Kidney epithelial cell (primary cell): Measurements from ENCODE around the gene CORO2B. TPM values are rescaled to one million over a fixed set of nuclear protein-coding genes. Genes with fewer than 3 reads are reported as not detected.

Source experiments
- DNase-seq: peaks from one replicate; pipeline ENCODE4 v3.0.0-alpha.2; 2010; ENCODE audit warnings: low read depth
- H3K27me3 ChIP-seq: 2 replicates; pipeline ENCODE4 v1.6.0; 2011; ENCODE audit warnings: low read length; ENCODE audit not compliant: control insufficient read depth, insufficient read depth
- H3K36me3 ChIP-seq: 2 replicates; pipeline ENCODE4 v1.5.1; 2011; ENCODE audit warnings: low read length; ENCODE audit not compliant: control insufficient read depth, insufficient read depth
- H3K4me3 ChIP-seq: 2 replicates; pipeline ENCODE4 v1.5.1; 2011; ENCODE audit warnings: low read depth, mild to moderate bottlenecking, control low read depth, low read length
- total RNA-seq: library from RNA; depleted of rRNA; stranded (reverse); fragments of >200 nt; gene quantifications from 2 replicates; pipeline ENCODE4 v1.2.3, GENCODE V29; 2015
- TF ChIP-seq, protein P1 (sequence below): IDR thresholded peaks from 2 replicates; pipeline ENCODE4 v1.5.1; 2011; ENCODE audit warnings: mild to moderate bottlenecking, moderate library complexity, low read length, control low read depth, inconsistent platforms; ENCODE audit not compliant: insufficient read depth, poor library complexity, severe bottlenecking

Gene CORO2B
- total RNA-seq, 1 donor from 2014 or later, result 19.8 TPM

DNA sequence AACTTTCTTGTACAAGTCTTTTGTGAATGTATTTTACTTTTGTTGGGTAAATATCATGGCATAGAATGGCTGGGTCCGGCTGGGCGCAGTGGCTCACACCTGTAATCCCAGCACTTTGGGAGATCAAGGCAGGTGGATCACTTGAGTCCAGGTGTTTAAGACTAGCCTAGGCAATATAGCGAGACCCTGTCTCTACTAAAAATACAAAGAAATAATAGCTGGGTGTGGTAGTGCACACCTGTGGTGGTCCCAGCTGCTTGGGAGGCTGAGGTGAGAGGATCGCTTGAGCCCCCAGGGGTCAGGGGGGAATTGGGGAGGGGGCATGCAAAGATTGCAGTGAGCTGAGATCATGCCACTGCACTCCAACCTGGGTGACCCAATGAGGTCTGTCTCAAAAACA lies 189.0 kb downstream of the CORO2B start:
- TF ChIP-seq, protein P1, sequence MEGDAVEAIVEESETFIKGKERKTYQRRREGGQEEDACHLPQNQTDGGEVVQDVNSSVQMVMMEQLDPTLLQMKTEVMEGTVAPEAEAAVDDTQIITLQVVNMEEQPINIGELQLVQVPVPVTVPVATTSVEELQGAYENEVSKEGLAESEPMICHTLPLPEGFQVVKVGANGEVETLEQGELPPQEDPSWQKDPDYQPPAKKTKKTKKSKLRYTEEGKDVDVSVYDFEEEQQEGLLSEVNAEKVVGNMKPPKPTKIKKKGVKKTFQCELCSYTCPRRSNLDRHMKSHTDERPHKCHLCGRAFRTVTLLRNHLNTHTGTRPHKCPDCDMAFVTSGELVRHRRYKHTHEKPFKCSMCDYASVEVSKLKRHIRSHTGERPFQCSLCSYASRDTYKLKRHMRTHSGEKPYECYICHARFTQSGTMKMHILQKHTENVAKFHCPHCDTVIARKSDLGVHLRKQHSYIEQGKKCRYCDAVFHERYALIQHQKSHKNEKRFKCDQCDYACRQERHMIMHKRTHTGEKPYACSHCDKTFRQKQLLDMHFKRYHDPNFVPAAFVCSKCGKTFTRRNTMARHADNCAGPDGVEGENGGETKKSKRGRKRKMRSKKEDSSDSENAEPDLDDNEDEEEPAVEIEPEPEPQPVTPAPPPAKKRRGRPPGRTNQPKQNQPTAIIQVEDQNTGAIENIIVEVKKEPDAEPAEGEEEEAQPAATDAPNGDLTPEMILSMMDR, result no peak

DNA sequence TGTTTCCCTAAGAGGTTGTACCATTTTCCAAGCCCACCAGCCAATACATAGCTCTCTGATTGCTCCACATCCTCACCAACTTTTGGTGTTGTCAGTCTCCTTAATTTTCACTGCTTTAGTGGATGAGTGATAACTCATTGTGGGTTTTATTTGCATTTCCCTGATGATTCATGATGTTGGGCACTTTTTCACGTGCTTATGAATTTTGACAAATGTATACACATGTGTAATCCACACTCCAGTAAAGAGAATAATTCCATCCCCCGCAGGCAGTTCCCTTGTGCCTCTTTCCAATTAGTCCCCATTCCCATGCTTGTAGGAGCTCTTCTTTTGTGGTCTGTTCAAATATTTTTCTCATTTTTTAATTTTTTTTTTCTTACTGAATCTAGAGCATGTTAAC lies 189.5 kb downstream of the CORO2B start:
- TF ChIP-seq, protein P1, result no peak
- Histone ChIP-seq H3K27me3 (no peaks in the 10 kb centered on the region), H3K4me3 (no peak overlapping the region), H3K36me3 (no peaks in the 10 kb centered on the region)
- no peak for DNase-seq

More for the DNA sequence above, 189.0 kb downstream of the CORO2B start:
- Histone ChIP-seq H3K4me3 (no peak overlapping the region), H3K27me3 (no peaks in the 10 kb centered on the region), H3K36me3 (no peaks in the 10 kb centered on the region)
- DNase-seq, result no peak

DNA sequence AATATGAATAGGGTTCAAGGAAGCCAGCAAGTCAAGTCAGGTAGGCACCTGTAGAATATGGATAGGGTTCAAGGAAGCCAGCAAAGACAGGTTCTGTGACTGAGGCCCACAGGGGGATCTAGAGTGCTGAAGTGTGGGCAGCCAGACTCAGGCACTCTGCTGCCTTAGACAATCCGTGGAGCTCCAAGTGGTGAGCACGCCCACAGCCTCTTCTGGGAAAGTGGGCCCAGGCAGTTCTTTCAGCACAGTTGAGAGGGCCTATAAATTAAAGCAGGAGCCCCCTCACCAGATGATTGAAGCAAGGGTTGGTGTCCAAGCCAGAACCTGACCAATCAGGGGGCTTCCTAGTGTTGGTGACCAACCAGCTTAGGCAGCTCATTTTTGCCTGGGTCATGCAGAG lies 190.9 kb downstream of the CORO2B start:
- no peak for DNase-seq
- no peaks in the 10 kb centered on the region for H3K36me3 ChIP-seq
- H3K27me3 ChIP-seq, result no peaks in the 10 kb centered on the region
- H3K4me3 ChIP-seq, result no peak overlapping the region
- TF ChIP-seq, protein P1, result no peak

DNA sequence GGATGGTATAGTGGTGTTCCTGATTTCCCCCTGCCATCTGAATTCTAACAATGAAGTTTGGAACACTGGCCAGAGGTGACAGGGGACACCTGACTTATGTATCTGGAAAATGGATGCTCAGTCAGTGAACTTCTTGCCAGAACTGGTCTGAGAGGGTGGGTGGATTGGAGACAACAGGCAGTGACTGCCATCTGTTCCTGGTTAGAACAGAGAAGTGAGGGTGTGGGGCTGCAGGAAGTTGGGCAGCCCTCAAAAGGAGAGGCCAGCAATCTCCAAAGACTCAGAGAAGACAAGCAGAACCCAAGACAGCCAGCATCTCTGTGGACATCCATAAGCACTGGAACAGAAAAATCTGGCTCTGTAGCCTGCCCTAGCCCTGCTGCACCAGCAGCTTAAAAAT lies 191.4 kb downstream of the CORO2B start:
- TF ChIP-seq, protein P1, result no peak
- no peaks in the 10 kb centered on the region for H3K36me3 ChIP-seq
- no peak overlapping the region for H3K4me3 ChIP-seq

DNA sequence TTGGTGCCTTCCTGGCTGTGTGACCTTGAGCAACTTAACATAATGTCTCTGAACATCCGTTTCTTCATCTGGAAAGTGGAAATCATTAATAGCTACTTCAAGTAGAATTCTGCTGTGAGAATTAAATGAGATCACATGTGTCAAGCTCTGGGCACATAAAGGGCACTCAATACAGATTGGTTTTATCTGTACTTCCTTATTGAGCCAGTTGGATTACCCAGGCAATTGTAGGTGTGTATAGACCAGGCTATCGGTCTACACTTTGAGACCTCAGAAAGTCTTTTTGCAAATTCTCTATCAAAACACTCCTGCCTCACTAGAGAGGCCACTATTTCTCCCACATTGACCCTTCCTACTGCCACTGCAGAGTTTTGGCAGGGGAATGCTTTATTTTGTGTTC lies 194.2 kb downstream of the CORO2B start:
- TF ChIP-seq, protein P1, result no peak
- DNase-seq, result no peak
- Histone ChIP-seq H3K36me3 (no peaks in the 10 kb centered on the region), H3K27me3 (no peaks in the 10 kb centered on the region), H3K4me3 (no peak overlapping the region)

More for the DNA sequence above, 191.4 kb downstream of the CORO2B start:
- DNase-seq, result no peak
- H3K27me3 ChIP-seq, result no peaks in the 10 kb centered on the region

DNA sequence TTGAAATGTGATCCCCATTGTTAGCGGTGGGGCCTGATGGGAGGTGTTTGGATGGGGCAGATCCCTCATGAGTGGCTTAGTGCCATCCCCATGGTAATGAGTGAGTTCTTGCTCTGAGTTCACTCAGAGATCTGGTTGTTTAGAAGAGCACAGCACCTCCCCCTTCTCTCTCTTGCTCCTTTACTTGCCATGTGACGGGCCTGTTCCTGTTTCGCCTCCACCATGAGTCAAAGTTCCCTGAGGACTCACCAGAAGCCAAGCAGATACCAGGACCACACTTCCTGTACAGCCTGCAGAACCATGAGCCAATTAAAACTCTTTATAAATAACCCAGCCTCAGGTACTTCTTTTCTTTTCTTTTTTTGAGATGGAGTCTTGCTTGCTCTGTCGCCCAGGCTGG lies 195.3 kb downstream of the CORO2B start:
- no peak for DNase-seq
- no peaks in the 10 kb centered on the region for H3K27me3 ChIP-seq
- H3K36me3 ChIP-seq, result no peaks in the 10 kb centered on the region
- TF ChIP-seq, protein P1, result no peak
- no peak overlapping the region for H3K4me3 ChIP-seq
